HG03175 (cell line): Measurements from ENCODE around the gene NUP93.

Experiments
- ATAC-seq: cut with Tn5 transposase; IDR thresholded peaks from one replicate; pipeline ENCODE4 v1.9.1; 2021; ENCODE audit warnings: mild to moderate bottlenecking, moderate library complexity; ENCODE audit not compliant: unreplicated experiment

The NUP93 gene

GRCh38 chr16:56885446-56886162 lies 155.7 kb downstream of the NUP93 start:
- no peak for ATAC-seq

DNA sequence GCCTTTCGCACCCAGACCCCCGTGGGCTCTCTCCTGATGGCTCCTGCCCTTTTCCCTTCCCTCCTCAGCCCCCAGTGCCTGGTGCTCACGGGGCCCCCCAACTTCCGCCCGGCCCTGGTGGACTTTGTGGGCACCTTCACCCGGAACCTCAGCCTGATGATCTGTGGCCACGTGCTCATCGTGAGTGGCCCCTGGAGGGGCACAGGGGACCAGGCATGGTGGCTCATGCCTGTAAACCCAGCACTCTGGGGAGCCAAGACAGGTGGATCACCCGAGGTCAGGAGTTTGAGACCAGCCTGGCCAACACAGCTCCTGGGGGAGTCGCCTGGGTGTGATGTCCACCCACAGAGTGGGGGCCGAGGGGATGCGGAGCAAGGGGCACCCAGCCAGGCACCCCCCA lies 156.4 kb downstream of the NUP93 start:
- no peak for ATAC-seq

GRCh38 chr16:56886826-56887225 lies 156.9 kb downstream of the NUP93 start:
- ATAC-seq: no peak

- peak; percentile 81 for ATAC-seq
Measured at GRCh38 chr16:56888806-56889205, 158.9 kb downstream of the NUP93 start.

DNA sequence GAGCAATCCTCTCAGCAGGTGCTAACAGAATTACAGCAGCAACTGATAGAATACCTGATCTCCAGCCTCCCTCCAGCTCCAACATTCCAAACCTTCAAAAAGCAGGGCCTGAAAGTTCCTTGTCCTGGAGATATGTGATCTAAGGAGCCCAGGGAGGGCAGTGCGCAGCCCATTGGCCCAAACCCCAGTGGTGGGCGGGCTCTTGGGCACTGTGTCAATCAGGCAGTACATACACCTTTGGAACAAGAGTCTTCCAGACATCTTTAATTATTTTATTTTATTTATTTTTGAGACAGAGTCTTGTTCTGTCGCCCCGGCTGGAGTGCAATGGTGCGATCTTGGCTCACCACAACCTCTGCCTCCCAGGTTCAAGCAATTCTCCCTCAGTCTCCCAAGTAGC lies 159.3 kb downstream of the NUP93 start:
- ATAC-seq: peak; percentile 41

DNA sequence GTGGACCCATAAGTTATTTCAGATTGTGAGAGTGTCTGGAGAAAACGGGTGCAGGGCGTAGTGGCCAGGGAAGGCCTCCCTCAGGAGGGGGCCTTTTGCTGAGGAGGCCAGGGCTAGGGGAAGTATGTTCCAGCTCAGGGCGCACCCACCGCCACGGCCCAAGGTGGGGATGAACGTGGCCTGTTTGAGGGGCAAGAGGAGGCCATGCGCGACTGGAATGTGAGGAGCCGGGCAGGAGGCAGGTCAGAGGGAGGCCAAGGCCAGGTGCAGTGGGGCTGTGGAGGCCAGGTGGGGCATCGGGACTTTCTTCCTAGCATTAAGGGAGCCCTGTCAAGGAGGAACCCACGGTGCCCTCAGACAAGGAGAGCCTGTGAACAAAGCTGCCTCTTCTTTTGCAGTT lies 161.8 kb downstream of the NUP93 start:
- ATAC-seq: no peak

- ATAC-seq: no peak
Measured at GRCh38 chr16:56892705-56893104, 162.8 kb downstream of the NUP93 start.

DNA sequence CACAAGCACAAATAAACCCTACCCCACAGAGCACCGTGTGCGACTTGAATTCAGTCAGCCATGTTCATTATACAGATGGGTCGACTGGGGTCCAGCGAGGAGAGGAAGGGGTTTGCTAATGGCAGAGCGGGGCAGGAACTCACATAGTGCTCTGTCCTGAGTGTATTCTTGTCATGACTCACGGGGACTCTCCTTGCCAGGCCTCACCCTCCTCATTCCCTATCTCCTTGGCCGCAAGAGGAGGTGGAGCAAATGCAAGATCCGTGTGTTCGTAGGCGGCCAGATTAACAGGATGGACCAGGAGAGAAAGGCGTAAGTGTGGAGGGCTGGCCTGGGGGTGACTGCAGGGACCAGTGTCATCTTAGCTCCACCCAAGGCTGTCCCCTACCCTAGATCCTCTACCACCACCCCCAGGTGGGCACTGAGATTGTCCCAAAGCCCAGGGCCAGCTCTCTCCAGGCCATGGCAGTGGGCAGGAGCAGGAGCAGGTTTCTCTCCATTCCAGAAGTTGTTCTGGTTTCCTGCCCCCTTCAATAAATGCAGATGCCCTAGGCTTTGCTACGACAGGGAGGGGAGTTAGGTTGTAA lies 164.5 kb downstream of the NUP93 start:
- ATAC-seq: no peak

DNA sequence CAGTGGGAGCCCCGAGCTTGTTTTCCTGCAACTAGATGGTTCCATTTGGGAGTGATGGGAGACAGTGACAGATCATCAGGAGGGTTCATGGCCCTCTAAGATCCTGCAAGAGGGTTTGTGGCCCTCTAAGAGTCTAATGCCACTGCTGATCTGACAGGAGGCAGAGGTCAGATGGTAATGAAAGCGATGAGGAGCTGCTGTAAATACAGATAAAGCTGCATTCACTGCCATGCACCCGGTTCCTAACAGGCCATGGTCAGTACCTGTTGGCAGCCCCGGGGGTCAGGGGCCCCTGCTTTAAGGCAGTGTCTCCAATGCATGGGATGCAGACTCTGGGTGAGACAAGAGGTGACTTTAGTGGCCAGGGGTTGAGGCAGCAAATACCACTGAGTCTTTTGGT lies 165.9 kb downstream of the NUP93 start:
- ATAC-seq: no peak

- no peak for ATAC-seq
Measured at GRCh38 chr16:56896244-56896643, 166.3 kb downstream of the NUP93 start.

DNA sequence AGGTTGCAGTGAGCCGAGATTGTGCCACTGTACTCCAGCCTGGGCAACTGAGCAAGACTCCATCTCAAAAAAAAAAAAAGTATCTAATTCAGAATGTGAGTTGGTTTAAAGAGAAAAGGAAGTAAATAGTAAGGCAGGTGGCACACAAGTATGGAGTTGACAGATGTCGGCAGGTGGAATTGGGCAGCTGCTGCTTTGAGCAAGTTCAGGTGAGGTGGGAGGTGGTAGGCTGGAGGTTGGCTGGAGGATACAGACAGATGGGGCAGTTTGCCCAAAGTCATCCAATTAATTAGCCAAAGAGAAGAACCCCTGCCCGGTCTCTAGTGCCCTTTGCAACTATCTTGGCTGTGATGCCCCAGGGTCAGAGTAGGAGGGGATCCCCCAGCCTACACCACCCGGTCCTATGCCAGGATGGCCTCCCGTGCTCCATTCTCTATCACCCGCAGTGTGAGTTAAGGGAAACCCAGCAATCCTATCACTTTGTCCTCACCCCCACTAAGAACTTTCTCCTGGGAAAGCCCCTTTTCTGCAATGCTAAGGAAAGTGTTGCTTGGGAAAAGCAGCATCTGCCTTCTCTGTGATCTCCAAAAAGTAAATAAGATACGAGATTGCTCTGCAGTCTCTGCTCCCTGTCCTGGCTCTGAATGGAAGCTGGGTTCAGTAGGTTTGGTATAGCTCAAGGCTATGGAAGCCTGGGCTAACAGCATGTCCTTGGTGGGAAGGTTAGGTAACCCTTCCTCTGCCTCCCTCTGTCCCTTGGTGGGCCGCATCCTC lies 167.3 kb downstream of the NUP93 start:
- ATAC-seq: no peak

- ATAC-seq: no peak
Measured at GRCh38 chr16:56898847-56899246, 168.9 kb downstream of the NUP93 start.
